Endothelial cell of umbilical vein (primary cell): ENCODE data around the gene CHST3. TPM values are rescaled to one million over a fixed set of nuclear protein-coding genes. Genes with fewer than 3 reads are reported as not detected.

Experiments
- BruUV-seq: library from RNA; stranded (reverse); fragments of 400-500 nt; replicated peaks from 2 replicates; lab custom pipeline; 2021; lab: Mats Ljungman, UMichigan
- CTCF ChIA-PET: fragments of 300-600, 350-600 bp; sonication (Branson Sonifier 250); formaldehyde crosslinking; loops from one replicate; lab custom pipeline; 2021; ENCODE audit warnings: antibody characterized with exemption, inconsistent platforms; lab: Charles Lee
- POLR2A ChIA-PET: fragments of 300-600, 350-600 bp; sonication (Branson Sonifier 250); formaldehyde crosslinking; loops from one replicate; lab custom pipeline; 2021; ENCODE audit warnings: antibody characterized with exemption, inconsistent platforms; lab: Charles Lee
- DNase-seq: peaks from one replicate; pipeline ENCODE4 v3.0.0-alpha.2; 2011; ENCODE audit warnings: low read depth, low spot score
- FAIRE-seq: peaks from 2 replicates; lab custom pipeline; 2011; peaks lifted over from hg19 to GRCh38; lab: Jason Lieb, UNC
- H2AFZ ChIP-seq: 2 replicates; pipeline ENCODE4 v1.6.0; 2012; ENCODE audit warnings: low read depth, low read length, control low read depth, inconsistent platforms
- H3K27ac ChIP-seq: 2 replicates; pipeline ENCODE4 v1.5.1; 2011; ENCODE audit warnings: low read depth, mild to moderate bottlenecking, control low read depth, low read length, moderate library complexity; ENCODE audit not compliant: insufficient read depth
- H3K27me3 ChIP-seq, 2 experiments: 2 replicates each; pipeline versions ENCODE4 v1.6.0 to v1.6.1; 2011; ENCODE audit warnings: low read length in 2 of 2, mixed read lengths in 1 of 2; ENCODE audit not compliant: control insufficient read depth in 2 of 2, insufficient read depth in 2 of 2
- H3K36me3 ChIP-seq, 2 experiments: 2 replicates in 1 of 2; 3 replicates in 1 of 2; pipeline ENCODE4 v1.5.1; 2011; ENCODE audit warnings: low read length in 2 of 2, mild to moderate bottlenecking in 1 of 2, moderate library complexity in 1 of 2; ENCODE audit not compliant: control insufficient read depth in 2 of 2, insufficient read depth in 2 of 2; ENCODE audit errors: extremely low read depth in 1 of 2
- H3K4me1 ChIP-seq: 3 replicates; pipeline ENCODE4 v1.5.1; 2011; ENCODE audit warnings: mild to moderate bottlenecking, low read length; ENCODE audit not compliant: control insufficient read depth, insufficient read depth; ENCODE audit errors: extremely low read depth
- H3K4me2 ChIP-seq: 2 replicates; pipeline ENCODE4 v1.6.1; 2011; ENCODE audit warnings: low read length, control low read depth, mixed read lengths; ENCODE audit not compliant: insufficient read depth
- H3K4me3 ChIP-seq, 3 experiments: fragments of 200-600 bp in 1 of 3; sonication (generic), shearing (Covaris generic) in 1 of 3; replicated peaks in 1 of 3; 2 replicates each; pipeline ENCODE4 v1.5.1; 2011 to 2016; ENCODE audit warnings: control low read depth in 3 of 3, low read length in 3 of 3, mild to moderate bottlenecking in 2 of 3, inconsistent platforms in 1 of 3, low read depth in 1 of 3, moderate library complexity in 1 of 3; ENCODE audit not compliant: insufficient read depth in 1 of 3
- H3K79me2 ChIP-seq: 2 replicates; pipeline ENCODE4 v1.6.0; 2012; ENCODE audit warnings: low read length, inconsistent platforms; ENCODE audit not compliant: control insufficient read depth, insufficient read depth
- H3K9ac ChIP-seq: replicated peaks from 2 replicates; pipeline ENCODE3; 2011; ENCODE audit warnings: low read length, control low read depth; ENCODE audit not compliant: insufficient read depth; ENCODE audit errors: extremely low read depth
- H3K9me1 ChIP-seq: replicated peaks from 3 replicates; pipeline ENCODE4 v1.6.0; 2011; ENCODE audit warnings: mild to moderate bottlenecking, low read length; ENCODE audit not compliant: control insufficient read depth, insufficient read depth; ENCODE audit errors: extremely low read depth
- H3K9me3 ChIP-seq: replicated peaks from 2 replicates; pipeline ENCODE4 v1.5.1; 2012; ENCODE audit warnings: low read length, inconsistent platforms; ENCODE audit not compliant: control insufficient read depth, insufficient read depth
- H4K20me1 ChIP-seq: replicated peaks from 2 replicates; pipeline ENCODE3; 2011; ENCODE audit warnings: mild to moderate bottlenecking, low read length; ENCODE audit not compliant: control insufficient read depth, insufficient read depth; ENCODE audit errors: extremely low read depth
- EZH2 ChIP-seq: IDR thresholded peaks from 2 replicates; pipeline ENCODE4 v1.6.1; 2012; ENCODE audit warnings: borderline replicate concordance, low read depth, mild to moderate bottlenecking, moderate library complexity, low read length, inconsistent platforms; ENCODE audit not compliant: severe bottlenecking
- JUN ChIP-seq: IDR thresholded peaks from 2 replicates; pipeline ENCODE4 v1.6.1; 2011; ENCODE audit warnings: borderline replicate concordance, low read depth; ENCODE audit not compliant: insufficient read length, insufficient read depth
- MYC ChIP-seq: IDR thresholded peaks from one replicate; pipeline ENCODE4 v1.6.1; 2011; ENCODE audit warnings: mild to moderate bottlenecking, low read depth, low read length
- POLR2A ChIP-seq: IDR thresholded peaks from 2 replicates; pipeline ENCODE4 v1.6.1; 2012; ENCODE audit warnings: low read depth, mild to moderate bottlenecking, control low read depth, low read length
- POLR2AphosphoS5 ChIP-seq: IDR thresholded peaks from 2 replicates; pipeline ENCODE4 v1.6.1; 2012; ENCODE audit warnings: low read depth, mild to moderate bottlenecking, control low read depth, low read length, moderate library complexity; ENCODE audit not compliant: insufficient read depth
- dilution Hi-C: fragments of 300-500 bp; cut with MboI; formaldehyde crosslinking; loops from one replicate; pipeline ENCODE4 v1.15.0; 2019; ENCODE audit warnings: low sequenced_read_pairs; ENCODE audit not compliant: extremely low pct_ligation_motif_present
- intact Hi-C: fragments of 100-400 bp; cut with micrococcal nuclease; formaldehyde crosslinking; loops from one replicate; pipeline ENCODE4 v1.10.0; 2022
- polyA plus RNA-seq, 4 experiments: library from polyadenylated mRNA; depleted of rRNA in 3 of 4; stranded (reverse) in 3 of 4; unstranded in 1 of 4; fragments of >200 nt; gene quantifications; 2 replicates each; pipeline versions ENCODE4 v1.2.1 to v1.2.3, GENCODE V29; 2011 to 2012; ENCODE audit warnings: missing spikeins in 1 of 4
- total RNA-seq: library from RNA; stranded (reverse); gene quantifications from 2 replicates; pipeline ENCODE4 v1.2.3, GENCODE V29; 2021
- TF ChIP-seq, protein P1 (sequence below): IDR thresholded peaks from 2 replicates; pipeline ENCODE4 v1.6.1; 2011; ENCODE audit not compliant: insufficient read depth, insufficient read length
- TF ChIP-seq, protein P2 (sequence below), 2 donors: IDR thresholded peaks; 1 replicate in 1 of 2; 2 replicates in 1 of 2; pipeline ENCODE4 v1.5.1; 2011; ENCODE audit warnings: low read length in 2 of 2, mild to moderate bottlenecking in 2 of 2, moderate library complexity in 2 of 2, control low read depth in 1 of 2, inconsistent platforms in 1 of 2, low read depth in 1 of 2; ENCODE audit not compliant: insufficient read depth in 1 of 2; ENCODE audit errors: extremely low read depth in 1 of 2

Gene CHST3
- total and polyA plus RNA-seq, 2 donors (not counting 3 experiments of a cell fraction or from before 2014, with no cell fraction given), result 5.5 to 11.5 TPM

DNA sequence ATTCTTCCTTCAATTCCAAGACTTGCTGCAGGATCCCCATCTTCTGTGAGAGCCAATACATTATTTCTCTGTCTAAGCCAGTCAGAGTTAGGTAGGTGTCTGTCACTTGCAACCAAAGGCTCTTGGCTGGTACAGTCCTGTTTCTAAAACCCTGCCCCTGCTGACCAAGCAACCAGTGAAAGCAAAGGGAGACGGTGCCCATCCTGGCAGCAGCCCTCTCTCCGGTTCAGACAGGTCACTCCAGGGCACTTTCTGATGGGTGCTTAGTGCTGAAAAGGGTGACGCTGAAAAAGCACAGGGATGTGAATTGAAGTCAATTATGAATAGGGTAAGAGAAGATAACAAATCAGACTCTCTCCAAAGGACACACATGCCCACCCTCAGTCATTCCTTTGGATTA, 86.7 kb downstream of the CHST3 start:
- intact Hi-C loops (no loop called here), dilution Hi-C loops (no loop called here)
- no peak overlapping the region for H3K9ac ChIP-seq
- H3K4me2 ChIP-seq, result no peak overlapping the region
- H3K27ac ChIP-seq, result no peak overlapping the region
- no peak overlapping the region for H3K4me3 ChIP-seq
- CTCF ChIA-PET, result interaction anchor here (1.1 to 5.9 kb wide), 3 partner anchors 75 to 154 kb away, joined by 4 to 199 read pairs (median 142); no protein-coding TSS in a partner anchor
- no peaks in the 10 kb centered on the region for H3K27me3 ChIP-seq
- BruUV-seq, result no TSS peak
- H3K9me1 ChIP-seq, result no peaks in the 10 kb centered on the region
- POLR2A ChIA-PET, result no interaction called here
- H3K79me2 ChIP-seq, result no peaks in the 10 kb centered on the region
- TF ChIP-seq POLR2A (no peak), POLR2AphosphoS5 (no peak), EZH2 (no peak), JUN (no peak), MYC (no peak)
- TF ChIP-seq, protein P1, sequence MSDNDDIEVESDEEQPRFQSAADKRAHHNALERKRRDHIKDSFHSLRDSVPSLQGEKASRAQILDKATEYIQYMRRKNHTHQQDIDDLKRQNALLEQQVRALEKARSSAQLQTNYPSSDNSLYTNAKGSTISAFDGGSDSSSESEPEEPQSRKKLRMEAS, result no peak
- TF ChIP-seq, protein P2, sequence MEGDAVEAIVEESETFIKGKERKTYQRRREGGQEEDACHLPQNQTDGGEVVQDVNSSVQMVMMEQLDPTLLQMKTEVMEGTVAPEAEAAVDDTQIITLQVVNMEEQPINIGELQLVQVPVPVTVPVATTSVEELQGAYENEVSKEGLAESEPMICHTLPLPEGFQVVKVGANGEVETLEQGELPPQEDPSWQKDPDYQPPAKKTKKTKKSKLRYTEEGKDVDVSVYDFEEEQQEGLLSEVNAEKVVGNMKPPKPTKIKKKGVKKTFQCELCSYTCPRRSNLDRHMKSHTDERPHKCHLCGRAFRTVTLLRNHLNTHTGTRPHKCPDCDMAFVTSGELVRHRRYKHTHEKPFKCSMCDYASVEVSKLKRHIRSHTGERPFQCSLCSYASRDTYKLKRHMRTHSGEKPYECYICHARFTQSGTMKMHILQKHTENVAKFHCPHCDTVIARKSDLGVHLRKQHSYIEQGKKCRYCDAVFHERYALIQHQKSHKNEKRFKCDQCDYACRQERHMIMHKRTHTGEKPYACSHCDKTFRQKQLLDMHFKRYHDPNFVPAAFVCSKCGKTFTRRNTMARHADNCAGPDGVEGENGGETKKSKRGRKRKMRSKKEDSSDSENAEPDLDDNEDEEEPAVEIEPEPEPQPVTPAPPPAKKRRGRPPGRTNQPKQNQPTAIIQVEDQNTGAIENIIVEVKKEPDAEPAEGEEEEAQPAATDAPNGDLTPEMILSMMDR (IDR thresholded peaks at IDR 0.05; ENCODE audit: extremely low read depth in 1 of 2, insufficient read depth in 1 of 2, low read depth in 1 of 2, low read length in 2 of 2), result no peak
- H4K20me1 ChIP-seq, result no peaks in the 10 kb centered on the region
- DNase-seq (no peak), FAIRE-seq (no peak)
- H3K9me3 ChIP-seq, result no peaks in the 10 kb centered on the region
- no peak overlapping the region for H2AFZ ChIP-seq
- no peaks in the 10 kb centered on the region for H3K4me1 ChIP-seq
- no peaks in the 10 kb centered on the region for H3K36me3 ChIP-seq
